ENCODE data around the gene TTLL10.

TTLL10 gene

DNA sequence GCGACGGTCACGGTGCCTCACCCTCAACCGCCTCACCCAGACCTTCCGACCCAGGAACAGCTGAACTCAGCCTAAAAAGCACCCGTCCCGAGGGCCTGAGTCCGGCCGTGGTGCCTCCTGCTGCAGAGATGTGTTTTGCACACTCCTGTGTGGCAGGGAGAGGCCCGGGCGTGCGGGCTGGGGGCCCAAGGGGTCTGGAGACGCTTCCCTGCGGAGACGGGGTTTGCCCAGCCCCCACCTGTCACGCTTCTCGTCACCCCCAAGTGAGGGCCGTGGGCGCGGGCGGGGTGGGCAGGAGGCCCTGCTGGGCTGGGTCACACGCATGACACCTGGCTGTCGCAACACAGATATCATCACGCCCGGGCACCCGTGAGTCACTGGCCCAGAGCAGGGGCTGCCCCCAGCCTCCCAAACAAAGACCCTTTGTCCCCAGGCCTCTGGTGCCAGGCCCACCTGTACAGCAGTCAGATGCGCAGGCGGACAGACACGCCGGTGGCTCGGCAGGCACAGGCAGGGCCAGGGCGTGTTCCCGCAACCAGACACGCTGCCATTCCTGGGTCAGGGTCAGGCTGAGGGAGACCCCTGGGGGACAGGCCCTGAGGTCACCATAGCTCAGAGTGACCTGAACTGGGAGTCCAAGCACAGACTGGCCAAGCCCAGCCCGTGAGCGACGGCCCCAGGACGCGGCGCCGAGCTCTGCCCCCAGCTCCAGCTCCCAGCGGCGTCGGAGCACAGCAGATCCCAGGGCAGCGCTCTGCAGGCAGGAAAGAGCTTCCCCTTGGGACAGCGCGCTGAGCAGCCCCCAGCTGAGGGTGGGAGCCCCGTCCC is 64.4 kb downstream of the TTLL10 start:
- no peak for DNase-seq

DNA sequence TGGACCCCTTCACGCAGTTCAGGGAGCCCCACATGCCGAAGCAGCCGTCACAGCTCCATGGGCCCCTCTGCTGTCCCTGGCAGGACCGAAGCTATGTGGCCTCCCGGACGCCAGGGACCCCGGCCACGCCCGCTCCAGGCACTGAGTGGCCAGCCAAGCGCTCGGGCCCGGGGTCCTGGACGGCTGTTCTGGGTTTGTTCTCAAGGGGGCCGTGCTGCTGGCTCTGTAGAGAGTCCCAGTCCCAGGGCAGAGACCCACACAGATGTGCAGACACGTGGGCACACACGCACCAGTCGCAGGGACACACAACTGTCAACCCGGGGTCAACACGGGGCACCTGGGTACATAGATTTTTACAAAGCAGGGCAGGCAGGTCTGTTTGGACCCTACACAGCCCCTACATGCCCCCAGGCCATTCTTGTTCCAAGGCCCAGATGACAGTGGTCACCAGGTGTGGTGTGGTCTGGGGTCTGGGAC is 65.1 kb downstream of the TTLL10 start:
- no peak for DNase-seq

- DNase-seq, result no peak
Measured at GRCh38 chr1:1239227-1239613, 65.5 kb downstream of the TTLL10 start.

GRCh38 chr1:1239614-1240347 is 66.1 kb downstream of the TTLL10 start:
- DNase-seq, result no peak

GRCh38 chr1:1240348-1240732 is 66.7 kb downstream of the TTLL10 start:
- DNase-seq, result no peak

DNA sequence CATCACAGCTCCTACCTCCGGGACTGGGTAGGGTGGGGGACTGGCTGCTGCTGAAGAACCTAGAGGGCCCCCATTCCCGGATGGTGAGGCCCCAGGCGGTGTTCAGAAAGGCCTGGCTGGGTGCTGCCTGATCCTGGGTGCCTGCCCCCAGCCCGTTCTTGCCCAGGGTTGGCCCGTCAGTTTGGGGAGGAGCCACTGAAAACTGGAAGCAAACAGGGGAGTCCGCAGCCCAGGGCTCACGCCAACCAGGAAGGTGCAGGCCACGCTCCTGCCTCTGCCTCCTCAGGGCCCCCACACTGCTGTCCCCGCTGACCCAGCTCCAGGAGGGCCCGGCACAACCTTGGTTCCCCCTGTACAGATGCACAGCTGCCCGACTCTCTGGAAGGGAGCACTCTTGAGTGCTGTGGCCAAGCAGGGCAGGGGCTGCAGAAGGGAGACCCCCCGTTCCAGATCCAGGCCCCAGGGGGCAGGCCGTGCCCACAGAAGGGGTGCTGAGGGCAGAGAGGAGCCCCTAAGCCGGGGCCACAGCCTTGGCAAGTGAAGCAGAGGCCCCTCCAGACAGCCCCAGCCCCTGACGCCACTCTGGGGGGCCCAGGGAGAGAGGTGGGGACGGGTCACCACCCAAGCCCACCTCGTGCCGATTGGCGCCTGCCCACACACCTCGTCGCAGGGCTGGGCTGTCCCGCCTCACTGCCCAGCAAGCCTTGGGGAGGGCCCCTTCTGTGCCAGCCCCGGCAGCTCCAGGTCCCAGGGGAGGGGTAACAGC is 67.3 kb downstream of the TTLL10 start:
- no peak for DNase-seq

- no peak for DNase-seq
Measured at GRCh38 chr1:1241588-1242219, 68.0 kb downstream of the TTLL10 start.

- DNase-seq, result no peak
Measured at GRCh38 chr1:1242461-1243265, 69.0 kb downstream of the TTLL10 start.

GRCh38 chr1:1243266-1243660 is 69.6 kb downstream of the TTLL10 start:
- no peak for DNase-seq

DNA sequence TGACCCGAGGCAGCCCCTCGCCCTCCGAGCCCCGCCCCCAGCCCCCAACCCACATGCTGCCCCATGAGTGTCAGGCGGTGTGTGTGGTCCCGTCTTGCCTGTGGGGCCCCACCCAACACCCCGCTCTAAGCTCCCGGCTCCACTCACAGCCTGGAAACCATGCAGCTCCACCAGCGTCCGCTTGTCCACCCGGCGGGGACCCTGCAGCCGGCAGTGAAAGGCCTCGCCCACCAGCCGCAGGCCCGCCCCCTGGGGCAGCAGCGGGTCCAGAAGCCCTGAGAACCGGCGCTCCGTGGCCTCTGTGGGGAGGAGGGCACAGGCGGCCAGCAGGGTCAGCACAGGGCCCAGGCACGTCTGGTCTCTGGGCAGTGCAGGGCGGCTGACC is 70.1 kb downstream of the TTLL10 start:
- no peak for DNase-seq

- no peak for DNase-seq
Measured at GRCh38 chr1:1244192-1244811, 70.6 kb downstream of the TTLL10 start.

DNA sequence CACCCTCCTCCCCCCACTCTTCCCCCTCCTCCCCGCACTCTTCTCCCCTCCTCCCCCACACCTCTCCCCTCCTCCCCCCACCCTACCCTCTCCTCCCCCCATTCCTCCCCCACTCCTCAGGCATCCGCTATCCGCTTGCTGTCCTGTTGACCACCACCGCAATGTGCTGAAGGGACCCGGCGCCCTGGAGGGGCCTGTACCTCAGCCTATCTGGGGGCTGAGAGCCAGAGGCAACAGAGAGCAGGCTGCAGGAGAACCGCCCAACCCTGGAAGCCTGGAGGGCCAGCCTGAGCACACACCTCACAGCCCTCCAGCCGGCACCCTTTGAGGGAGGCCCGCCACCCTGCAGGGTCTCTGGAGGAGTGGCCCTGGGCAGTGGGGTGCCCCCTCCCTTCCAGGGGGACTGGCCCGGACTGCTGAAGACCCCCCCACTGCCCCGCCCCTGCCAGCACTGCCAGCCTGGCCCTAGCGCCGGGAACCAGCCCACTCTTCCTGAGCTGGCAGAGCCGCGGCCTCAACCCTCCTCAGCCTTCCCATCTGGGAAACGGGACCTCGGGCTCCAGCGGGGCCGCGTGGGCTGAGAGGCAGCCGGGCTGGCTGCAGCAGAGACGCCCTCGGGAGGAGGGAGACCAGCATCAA is 71.6 kb downstream of the TTLL10 start:
- no peak for DNase-seq

DNA sequence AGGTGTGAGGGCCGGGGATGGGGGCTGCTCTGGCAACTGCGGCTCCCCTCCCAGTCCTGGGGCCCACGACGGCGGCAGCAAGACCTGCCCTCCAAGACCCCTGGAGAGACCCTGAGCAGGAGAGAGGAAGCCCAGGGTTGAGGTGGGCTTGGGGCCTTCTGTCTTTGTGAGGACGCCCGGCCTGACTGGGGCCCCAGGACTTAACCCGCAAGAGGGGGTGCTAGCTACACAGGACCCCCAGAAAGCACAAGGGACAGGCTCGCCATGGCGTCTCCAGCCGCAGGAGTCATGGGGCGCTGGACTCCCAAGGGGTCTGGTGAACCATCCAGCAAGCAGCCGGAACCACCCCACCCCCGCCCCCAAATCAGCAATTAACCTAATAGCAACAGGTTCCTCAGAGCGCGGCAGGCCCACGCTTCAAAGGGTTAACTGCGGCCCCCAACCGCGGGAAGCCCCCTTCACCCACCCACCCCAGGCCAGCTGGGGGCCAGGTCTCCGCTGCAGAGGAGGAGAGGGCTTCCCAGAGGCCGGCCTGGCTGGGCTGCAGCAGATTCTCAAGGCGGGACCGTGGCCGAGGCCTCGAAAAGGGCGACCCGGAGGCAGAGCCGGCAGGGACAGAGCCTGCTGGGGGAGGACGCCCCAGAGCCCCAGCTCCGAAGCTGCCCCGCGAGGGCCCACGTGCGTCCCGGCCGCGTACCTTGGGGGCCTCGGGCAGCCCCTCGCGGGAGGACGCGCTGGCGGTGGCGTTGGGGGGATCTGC is 72.3 kb downstream of the TTLL10 start:
- no peak for DNase-seq

DNA sequence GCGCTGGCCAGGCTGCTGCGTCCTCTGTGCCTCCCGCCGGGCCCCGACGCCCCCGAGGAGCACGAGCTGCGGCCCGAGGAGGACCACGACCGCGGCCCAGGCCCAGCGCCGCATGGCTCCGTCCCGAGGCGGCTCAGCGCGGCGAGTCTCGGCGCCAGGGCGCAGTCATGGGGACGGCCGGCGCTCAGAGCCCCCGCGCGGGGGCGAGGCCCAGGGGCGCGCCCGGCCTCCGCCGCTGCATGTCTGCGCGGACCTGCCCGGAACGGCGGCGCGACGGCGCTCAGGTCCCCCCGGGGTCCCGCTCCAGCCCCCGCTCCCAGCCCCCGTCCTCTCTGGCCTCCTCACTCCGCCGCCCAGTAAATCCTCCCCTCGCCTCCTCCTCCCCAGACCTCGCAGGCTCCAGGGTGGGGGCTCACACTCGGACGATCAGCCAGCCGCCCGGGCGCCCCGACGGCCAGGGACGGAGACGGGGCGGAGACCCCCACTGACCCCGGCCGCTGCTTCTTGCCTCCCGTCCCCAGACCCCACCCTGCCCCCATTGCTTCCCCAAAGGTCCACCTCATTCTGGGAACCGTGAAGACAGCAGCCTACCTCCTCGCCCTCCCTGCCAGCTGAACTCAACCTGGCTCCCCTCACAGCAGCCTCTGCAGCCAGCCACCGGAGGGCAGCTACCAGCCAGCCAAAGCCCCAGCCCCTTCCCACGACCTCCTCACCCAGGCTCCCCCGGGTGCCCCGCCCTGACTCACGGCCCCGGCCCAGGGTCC is 73.1 kb downstream of the TTLL10 start, which contains the start of gene C1QTNF12:
Gene C1QTNF12 (minus strand): TSS at position 146 of the 764 bp plus-strand sequence. CDS start 32 bp downstream, at position 114.
- no peak for DNase-seq

GRCh38 chr1:1247341-1247913 is 73.7 kb downstream of the TTLL10 start:
- DNase-seq, result no peak
